HepG2 (cell line): ENCODE results near the gene GPATCH4. TPM values are rescaled to one million over a fixed set of nuclear protein-coding genes. Genes with fewer than 3 reads are reported as not detected.

Source experiments
- ATAC-seq: fragments of 200-7000 bp; cut with Tn5 transposase; 3 replicates; pipeline ENCODE4 v1.9.1; 2020; ENCODE audit warnings: mild to moderate bottlenecking, moderate library complexity
- BruUV-seq: library from RNA; stranded (reverse); fragments of 400-500 nt; replicated peaks from 2 replicates; lab custom pipeline; 2021; lab: Mats Ljungman, UMichigan
- CTCF ChIA-PET: fragments of 300-600 bp; formaldehyde crosslinking; extraction: SDS; loops from one replicate; lab custom pipeline; 2021; ENCODE audit warnings: low total read pairs, inconsistent platforms, low intra/inter-chr PET ratio; lab: Yijun Ruan, JAX
- POLR2A ChIA-PET: fragments of 350-600 bp; sonication (Branson Sonifier 250); formaldehyde crosslinking; loops from one replicate; lab custom pipeline; 2020; ENCODE audit warnings: antibody characterized with exemption, inconsistent platforms; lab: Yijun Ruan, JAX
- DNase-seq: peaks from one replicate; pipeline ENCODE4 v3.0.0-alpha.2; 2015; ENCODE audit warnings: low spot score
- FAIRE-seq: peaks from 3 replicates; lab custom pipeline; 2011; peaks lifted over from hg19 to GRCh38; lab: Jason Lieb, UNC
- H2AFZ ChIP-seq: one replicate; pipeline ENCODE4 v1.6.1; 2011; ENCODE audit warnings: low read length, inconsistent platforms
- H3K27ac ChIP-seq: fragments of 300-600 bp; 3 replicates; pipeline ENCODE4 v1.8.0; 2011; ENCODE audit warnings: mixed run types, mild to moderate bottlenecking, mixed read lengths, low read length, inconsistent platforms; ENCODE audit not compliant: insufficient read depth; ENCODE audit errors: extremely low read length
- H3K27me3 ChIP-seq, 2 experiments: fragments of 200-600 bp in 1 of 2; 2 replicates in 1 of 2; 3 replicates in 1 of 2; pipeline versions ENCODE4 v1.6.0 to v1.8.0; 2011; ENCODE audit warnings: low read length in 2 of 2, mild to moderate bottlenecking in 2 of 2, moderate library complexity in 2 of 2, inconsistent platforms in 1 of 2; ENCODE audit not compliant: insufficient read depth in 2 of 2, control insufficient read depth in 1 of 2
- H3K36me3 ChIP-seq, 2 experiments: fragments of 200-600 bp in 1 of 2; replicated peaks in 1 of 2; 2 replicates in 1 of 2; 3 replicates in 1 of 2; pipeline versions ENCODE4 v1.5.1 to v1.8.0; 2011; ENCODE audit warnings: low read length in 2 of 2, inconsistent platforms in 1 of 2; ENCODE audit not compliant: insufficient read depth in 2 of 2, control insufficient read depth in 1 of 2
- H3K4me1 ChIP-seq: 2 replicates; pipeline ENCODE4 v1.5.1; 2012; ENCODE audit warnings: low read length, inconsistent platforms; ENCODE audit not compliant: insufficient read depth
- H3K4me2 ChIP-seq: 2 replicates; pipeline ENCODE4 v1.6.0; 2011; ENCODE audit warnings: low read depth, low read length, inconsistent platforms
- H3K4me3 ChIP-seq, 3 experiments: fragments of 200-600 bp in 1 of 3; sonication (generic), shearing (Covaris generic) in 1 of 3; replicated peaks in 1 of 3; 2 replicates each; pipeline ENCODE4 v1.5.1; 2011 to 2016; ENCODE audit warnings: low read length in 3 of 3, inconsistent platforms in 2 of 3, low read depth in 2 of 3, mild to moderate bottlenecking in 2 of 3, control low read depth in 1 of 3, mixed read lengths in 1 of 3; ENCODE audit not compliant: insufficient read depth in 1 of 3
- H3K79me2 ChIP-seq: one replicate; pipeline ENCODE4 v1.6.1; 2011; ENCODE audit warnings: low read length, inconsistent platforms; ENCODE audit not compliant: insufficient read depth
- H3K9ac ChIP-seq: 2 replicates; pipeline ENCODE4 v1.6.0; 2011; ENCODE audit warnings: mild to moderate bottlenecking, low read depth, low read length, inconsistent platforms; ENCODE audit not compliant: insufficient read depth
- H3K9me3 ChIP-seq: 2 replicates; pipeline ENCODE4 v1.5.1; 2012; ENCODE audit warnings: mild to moderate bottlenecking, low read length
- H4K20me1 ChIP-seq: 2 replicates; pipeline ENCODE4 v1.6.0; 2011; ENCODE audit warnings: inconsistent platforms, mild to moderate bottlenecking, low read length, moderate library complexity; ENCODE audit not compliant: insufficient read depth
- DPF2 ChIP-seq: sonication (generic); formaldehyde crosslinking; IDR thresholded peaks from 2 replicates; pipeline ENCODE4 v1.4.0; 2020; ENCODE audit warnings: mild to moderate bottlenecking, low read depth, missing genetic modification reagents, borderline replicate concordance
- FOXA1 ChIP-seq, 2 experiments: fragments of 450-650 bp in 1 of 2; sonication (generic) in 1 of 2; formaldehyde crosslinking in 1 of 2; IDR thresholded peaks; 2 replicates each; pipeline versions ENCODE4 v1.4.0 to v1.6.1; 2016 to 2020; ENCODE audit warnings: missing genetic modification reagents in 1 of 2
- FOXM1 ChIP-seq: sonication (generic); formaldehyde crosslinking; IDR thresholded peaks from 2 replicates; pipeline ENCODE4 v1.5.0; 2020; ENCODE audit warnings: missing genetic modification reagents
- HCFC1 ChIP-seq: fragments of 150-350 bp; IDR thresholded peaks from 2 replicates; pipeline ENCODE4 v1.6.1; 2014; ENCODE audit warnings: low read depth, low read length
- KIAA2018 ChIP-seq: sonication (generic); formaldehyde crosslinking; IDR thresholded peaks from 2 replicates; pipeline ENCODE4 v1.5.0; 2020; ENCODE audit warnings: mild to moderate bottlenecking, missing genetic modification reagents, borderline replicate concordance
- NFE2L1 ChIP-seq: sonication (generic); formaldehyde crosslinking; IDR thresholded peaks from 2 replicates; pipeline ENCODE4 v1.4.0; 2020; ENCODE audit warnings: missing genetic modification reagents, mild to moderate bottlenecking, borderline replicate concordance
- SAFB2 ChIP-seq: sonication (generic); formaldehyde crosslinking; IDR thresholded peaks from 2 replicates; pipeline ENCODE4 v1.5.1; 2020; ENCODE audit warnings: missing genetic modification reagents, low read depth, mild to moderate bottlenecking, borderline replicate concordance
- SYNCRIP ChIP-seq: fragments of 200-400 bp; formaldehyde crosslinking; IDR thresholded peaks from 2 replicates; pipeline ENCODE4 v1.6.1; 2018; ENCODE audit warnings: mild to moderate bottlenecking, low read depth, low read length; ENCODE audit not compliant: insufficient read depth
- ZBTB21 ChIP-seq: sonication (generic); formaldehyde crosslinking; IDR thresholded peaks from 2 replicates; pipeline ENCODE4 v1.4.0; 2020; ENCODE audit warnings: missing genetic modification reagents
- ZBTB3 ChIP-seq: sonication (generic); formaldehyde crosslinking; IDR thresholded peaks from 2 replicates; pipeline ENCODE4 v1.4.0; 2020; ENCODE audit warnings: low read depth, mild to moderate bottlenecking, moderate library complexity, missing genetic modification reagents, borderline replicate concordance
- ZFAT ChIP-seq: sonication (generic); formaldehyde crosslinking; conservative IDR thresholded peaks from 2 replicates; pipeline ENCODE4 v1.8.1; 2023; ENCODE audit warnings: missing genetic modification reagents, inconsistent platforms
- ZIK1 ChIP-seq: sonication (generic); formaldehyde crosslinking; IDR thresholded peaks from 2 replicates; pipeline ENCODE4 v1.5.0; 2020; ENCODE audit warnings: mild to moderate bottlenecking, low read depth, missing genetic modification reagents, borderline replicate concordance
- ZNF709 ChIP-seq: sonication (generic); formaldehyde crosslinking; IDR thresholded peaks from 2 replicates; pipeline ENCODE4 v1.5.0; 2020; ENCODE audit warnings: mild to moderate bottlenecking, missing genetic modification reagents
- ZNF782 ChIP-seq: sonication (generic); formaldehyde crosslinking; IDR thresholded peaks from 2 replicates; pipeline ENCODE4 v1.4.0; 2020; ENCODE audit warnings: missing genetic modification reagents, mild to moderate bottlenecking, borderline replicate concordance
- WGBS: methylation state at CpG from one replicate; pipeline ENCODE4 v1.1.6; 2017; ENCODE audit warnings: low lambda C conversion rate; 5-methylcytosine and 5-hydroxymethylcytosine counted together
- in situ Hi-C: cut with HindIII; loops from 2 replicates; pipeline ENCODE4 v1.10.0; 2017; ENCODE audit warnings: low pct_unique_long_range_greater_than_20kb; ENCODE audit not compliant: extremely low pct_ligation_motif_present
- intact Hi-C: fragments of 100-400 bp; cut with micrococcal nuclease; formaldehyde crosslinking; loops from one replicate; pipeline ENCODE4 v1.10.0; 2022; ENCODE audit not compliant: unreplicated experiment
- polyA plus RNA-seq, 8 experiments: library from polyadenylated mRNA; depleted of rRNA in 3 of 8; stranded (reverse) in 7 of 8; unstranded in 1 of 8; fragments of >200 nt; fragmentation: Illumina TruSeq in 4 of 8; extraction: Trizol in 4 of 8; gene quantifications; 2 replicates each; pipeline versions ENCODE4 v1.2.1 to v1.2.3, GENCODE V29; 2011 to 2016; ENCODE audit warnings: low read depth in 4 of 8, missing spikeins in 1 of 8, mixed read lengths in 1 of 8; ENCODE audit not compliant: insufficient read depth in 1 of 8
- total RNA-seq, 5 experiments: library from RNA; depleted of rRNA; stranded (reverse); fragments of >200 nt; fragmentation: Illumina TruSeq; extraction: Trizol; gene quantifications; 2 replicates each; pipeline ENCODE4 v1.2.3, GENCODE V29; 2016; ENCODE audit warnings: low read depth in 1 of 5
- TF ChIP-seq, protein P1 (sequence below): sonication (generic); formaldehyde crosslinking; IDR thresholded peaks from 2 replicates; pipeline ENCODE4 v1.9.0; 2021; ENCODE audit warnings: missing genetic modification reagents, borderline replicate concordance

The GPATCH4 gene
- total and polyA plus RNA-seq, 2 of the 13 experiments (the other 11 are each of a cell fraction or from before 2014, with no cell fraction given) = 19.2 to 37.9 TPM

DNA sequence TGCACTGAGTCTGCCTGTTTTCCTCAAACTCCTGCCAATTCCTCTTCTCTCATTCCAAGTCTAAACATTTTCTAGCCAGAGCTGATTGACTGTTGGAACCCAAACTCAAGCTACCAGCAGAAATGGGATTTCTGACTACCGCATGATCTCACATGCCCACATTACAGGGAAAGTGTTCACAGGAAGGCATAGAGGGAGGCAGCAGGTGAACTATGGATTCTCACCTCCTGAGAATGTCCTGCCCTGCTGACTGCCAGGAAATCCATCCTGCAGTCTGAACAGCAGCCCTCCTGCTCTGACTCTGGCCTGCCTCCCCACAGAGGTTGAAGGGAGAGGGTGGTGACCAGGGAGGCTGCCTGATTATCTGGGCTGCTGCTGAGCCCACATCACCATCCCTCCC lies 51.4 kb downstream of the GPATCH4 start:
- H3K27me3 ChIP-seq = no peaks in the 10 kb centered on the region
- FAIRE-seq = no peak
- H3K79me2 ChIP-seq = no peaks in the 10 kb centered on the region
- no peaks in the 10 kb centered on the region for H4K20me1 ChIP-seq
- no peak overlapping the region for H3K9ac ChIP-seq
- peaks cover 15% of the 10 kb centered on the region for H3K4me1 ChIP-seq
- in situ Hi-C loops (no loop called here), intact Hi-C loops (no loop called here)
- no peak for ATAC-seq
- no peak overlapping the region for H2AFZ ChIP-seq
- DNase-seq = no peak
- no peak for TF ChIP-seq FOXA1 (IDR thresholded peaks at IDR 0.05)
- no peak for TF ChIP-seq FOXA1 (CRISPR knock-in tag; IDR thresholded peaks at IDR 0.05)
- TF ChIP-seq ZNF709 = no peak
- no peak for TF ChIP-seq SYNCRIP
- no peak for TF ChIP-seq DPF2
- TF ChIP-seq FOXM1 (CRISPR knock-in tag) = no peak
- TF ChIP-seq ZBTB21 (CRISPR knock-in tag) = no peak
- TF ChIP-seq, protein P1, sequence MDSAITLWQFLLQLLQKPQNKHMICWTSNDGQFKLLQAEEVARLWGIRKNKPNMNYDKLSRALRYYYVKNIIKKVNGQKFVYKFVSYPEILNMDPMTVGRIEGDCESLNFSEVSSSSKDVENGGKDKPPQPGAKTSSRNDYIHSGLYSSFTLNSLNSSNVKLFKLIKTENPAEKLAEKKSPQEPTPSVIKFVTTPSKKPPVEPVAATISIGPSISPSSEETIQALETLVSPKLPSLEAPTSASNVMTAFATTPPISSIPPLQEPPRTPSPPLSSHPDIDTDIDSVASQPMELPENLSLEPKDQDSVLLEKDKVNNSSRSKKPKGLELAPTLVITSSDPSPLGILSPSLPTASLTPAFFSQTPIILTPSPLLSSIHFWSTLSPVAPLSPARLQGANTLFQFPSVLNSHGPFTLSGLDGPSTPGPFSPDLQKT = no peak
- no peak for TF ChIP-seq ZBTB3 (CRISPR knock-in tag)
- TF ChIP-seq HCFC1 = no peak
- no peak for TF ChIP-seq KIAA2018
- TF ChIP-seq ZNF782 (CRISPR knock-in tag) = no peak
- no peak for TF ChIP-seq ZFAT (CRISPR knock-in tag)
- TF ChIP-seq NFE2L1 = no peak
- no peak for TF ChIP-seq SAFB2 (CRISPR knock-in tag)
- TF ChIP-seq ZIK1 = no peak
- TF ChIP-seq, all 625 proteins: peak for 0
- peaks cover 1 to 38% of the 10 kb centered on the region in 2 experiments; a peak in 4 of 5 replicates for H3K36me3 ChIP-seq
- CTCF ChIA-PET = no interaction called here
- no peak overlapping the region for H3K27ac ChIP-seq
- no peak overlapping the region for H3K4me3 ChIP-seq
- H3K4me2 ChIP-seq = no peak overlapping the region
- 100% methylated on average over 1 of the region's 1 CpG for WGBS
- POLR2A ChIA-PET = no interaction called here
- no TSS peak for BruUV-seq
- H3K9me3 ChIP-seq = no peaks in the 10 kb centered on the region
